ENCODE measurements around the gene VEGFC.

- TF ChIP-seq CTCF (IDR thresholded peaks at IDR 0.05): no peak
- TF ChIP-seq POLR2A (IDR thresholded peaks at IDR 0.05): no peak
- no peak for TF ChIP-seq POLR2AphosphoS5 (IDR thresholded peaks at IDR 0.05)
Measured at GRCh38 chr4:176778491-176778890, 14.2 kb downstream of the VEGFC start.
